ENCODE measurements around the gene NPHP4.

Gene NPHP4

DNA sequence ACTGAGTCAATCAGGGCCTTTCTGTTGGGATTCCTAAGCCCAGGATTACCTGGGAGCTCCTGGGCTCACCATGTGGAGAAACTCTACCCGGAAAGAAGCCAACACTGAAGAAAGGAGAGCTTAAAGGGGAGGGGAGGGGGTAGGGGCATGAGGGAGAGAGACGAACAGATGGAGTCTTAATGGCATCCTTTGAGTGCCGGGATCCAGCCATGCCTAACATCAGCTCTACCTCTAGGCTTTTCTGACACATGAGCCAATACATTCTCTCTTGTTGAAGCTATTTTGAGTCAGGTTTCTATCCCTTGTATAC is 75.0 kb downstream of the NPHP4 start:
- H3K9me2 ChIP-seq (replicated peaks; ENCODE audit: insufficient read depth, low read length), result no peaks in the 10 kb centered on the region
- H2AFZ ChIP-seq (ENCODE audit: low read length), result no peak overlapping the region
- TF ChIP-seq EZH2phosphoT487 (IDR thresholded peaks at IDR 0.05; ENCODE audit: low read length), result no peak
- TF ChIP-seq, protein P1, sequence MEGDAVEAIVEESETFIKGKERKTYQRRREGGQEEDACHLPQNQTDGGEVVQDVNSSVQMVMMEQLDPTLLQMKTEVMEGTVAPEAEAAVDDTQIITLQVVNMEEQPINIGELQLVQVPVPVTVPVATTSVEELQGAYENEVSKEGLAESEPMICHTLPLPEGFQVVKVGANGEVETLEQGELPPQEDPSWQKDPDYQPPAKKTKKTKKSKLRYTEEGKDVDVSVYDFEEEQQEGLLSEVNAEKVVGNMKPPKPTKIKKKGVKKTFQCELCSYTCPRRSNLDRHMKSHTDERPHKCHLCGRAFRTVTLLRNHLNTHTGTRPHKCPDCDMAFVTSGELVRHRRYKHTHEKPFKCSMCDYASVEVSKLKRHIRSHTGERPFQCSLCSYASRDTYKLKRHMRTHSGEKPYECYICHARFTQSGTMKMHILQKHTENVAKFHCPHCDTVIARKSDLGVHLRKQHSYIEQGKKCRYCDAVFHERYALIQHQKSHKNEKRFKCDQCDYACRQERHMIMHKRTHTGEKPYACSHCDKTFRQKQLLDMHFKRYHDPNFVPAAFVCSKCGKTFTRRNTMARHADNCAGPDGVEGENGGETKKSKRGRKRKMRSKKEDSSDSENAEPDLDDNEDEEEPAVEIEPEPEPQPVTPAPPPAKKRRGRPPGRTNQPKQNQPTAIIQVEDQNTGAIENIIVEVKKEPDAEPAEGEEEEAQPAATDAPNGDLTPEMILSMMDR (IDR thresholded peaks at IDR 0.05; ENCODE audit: low read length), result no peak
- no peak for TF ChIP-seq EZH2 (optimal IDR thresholded peaks at IDR 0.05; ENCODE audit: low read depth, low read length)
- H3F3A ChIP-seq (ENCODE audit: insufficient read depth, low read length), result no peaks in the 10 kb centered on the region
- no peak overlapping the region for H3K4me2 ChIP-seq (ENCODE audit: low read depth, low read length)
- no peaks in the 10 kb centered on the region for H3K79me2 ChIP-seq (ENCODE audit: low read length)
- no peak overlapping the region for H3K27ac ChIP-seq (ENCODE audit: low read length)
- no peaks in the 10 kb centered on the region for H3K36me3 ChIP-seq (replicated peaks; ENCODE audit: insufficient read depth, low read length)
- no peaks in the 10 kb centered on the region for H3K27me3 ChIP-seq (replicated peaks; ENCODE audit: insufficient read depth, low read length)
- no peaks in the 10 kb centered on the region for H4K20me1 ChIP-seq (ENCODE audit: insufficient read depth, low read length)
- DNase-seq, result no peak
- H3K4me1 ChIP-seq (ENCODE audit: low read length), result no peaks in the 10 kb centered on the region
- H3K9ac ChIP-seq (ENCODE audit: low read length), result no peak overlapping the region
- H3K9me3 ChIP-seq (replicated peaks; ENCODE audit: insufficient read depth, low read length), result no peaks in the 10 kb centered on the region
- no peak overlapping the region for H3K4me3 ChIP-seq (ENCODE audit: low read length)

DNA sequence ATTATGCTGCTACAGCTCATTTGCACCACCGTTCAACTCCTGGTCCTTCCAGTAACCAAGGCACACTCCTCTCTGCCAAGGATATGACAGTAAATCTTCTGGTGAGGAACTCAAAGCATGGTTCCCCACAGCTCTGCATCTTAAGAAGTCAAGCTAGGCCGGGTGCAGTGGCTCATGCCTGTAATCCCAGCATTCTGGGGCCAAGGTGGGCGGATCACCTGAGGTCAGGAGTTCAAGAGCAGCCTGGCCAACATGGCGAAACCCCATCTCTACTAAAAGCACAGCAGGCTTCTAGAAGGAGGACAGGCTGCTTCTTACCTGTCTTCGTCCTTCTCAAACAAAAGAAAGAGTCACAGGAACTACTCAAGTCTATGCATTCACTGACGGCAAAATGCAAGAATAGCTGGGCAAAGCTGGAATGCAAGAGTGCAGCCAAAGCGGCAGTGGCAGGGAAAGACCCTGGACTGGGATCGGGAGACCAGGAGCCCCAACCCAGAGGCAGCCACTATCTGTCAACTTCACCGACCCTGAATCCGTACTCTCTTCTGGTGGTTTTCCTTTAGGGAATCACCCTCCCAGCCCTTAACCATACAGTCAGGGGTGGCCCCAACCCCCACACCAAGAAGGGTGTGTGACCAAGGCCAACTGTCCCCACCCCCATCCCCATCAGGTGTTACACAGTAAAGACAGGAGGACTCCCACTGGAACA is 75.5 kb downstream of the NPHP4 start:
- Histone ChIP-seq H3K9me3 (replicated peaks; ENCODE audit: insufficient read depth, low read length) (no peaks in the 10 kb centered on the region), H3K4me1 (ENCODE audit: low read length) (no peaks in the 10 kb centered on the region), H4K20me1 (ENCODE audit: insufficient read depth, low read length) (no peaks in the 10 kb centered on the region), H3F3A (ENCODE audit: insufficient read depth, low read length) (no peaks in the 10 kb centered on the region), H3K9me2 (replicated peaks; ENCODE audit: insufficient read depth, low read length) (no peaks in the 10 kb centered on the region), H3K27ac (ENCODE audit: low read length) (no peak overlapping the region), H3K36me3 (replicated peaks; ENCODE audit: insufficient read depth, low read length) (no peaks in the 10 kb centered on the region), H3K4me3 (ENCODE audit: low read length) (no peak overlapping the region), H3K27me3 (replicated peaks; ENCODE audit: insufficient read depth, low read length) (no peaks in the 10 kb centered on the region), H2AFZ (ENCODE audit: low read length) (no peak overlapping the region), H3K79me2 (ENCODE audit: low read length) (no peaks in the 10 kb centered on the region), H3K9ac (ENCODE audit: low read length) (no peak overlapping the region), H3K4me2 (ENCODE audit: low read depth, low read length) (no peak overlapping the region)
- DNase-seq, result no peak
- TF ChIP-seq EZH2 (optimal IDR thresholded peaks at IDR 0.05; ENCODE audit: low read depth, low read length), result no peak
- TF ChIP-seq, protein P1 (IDR thresholded peaks at IDR 0.05; ENCODE audit: low read length), result no peak
- TF ChIP-seq EZH2phosphoT487 (IDR thresholded peaks at IDR 0.05; ENCODE audit: low read length), result no peak

DNA sequence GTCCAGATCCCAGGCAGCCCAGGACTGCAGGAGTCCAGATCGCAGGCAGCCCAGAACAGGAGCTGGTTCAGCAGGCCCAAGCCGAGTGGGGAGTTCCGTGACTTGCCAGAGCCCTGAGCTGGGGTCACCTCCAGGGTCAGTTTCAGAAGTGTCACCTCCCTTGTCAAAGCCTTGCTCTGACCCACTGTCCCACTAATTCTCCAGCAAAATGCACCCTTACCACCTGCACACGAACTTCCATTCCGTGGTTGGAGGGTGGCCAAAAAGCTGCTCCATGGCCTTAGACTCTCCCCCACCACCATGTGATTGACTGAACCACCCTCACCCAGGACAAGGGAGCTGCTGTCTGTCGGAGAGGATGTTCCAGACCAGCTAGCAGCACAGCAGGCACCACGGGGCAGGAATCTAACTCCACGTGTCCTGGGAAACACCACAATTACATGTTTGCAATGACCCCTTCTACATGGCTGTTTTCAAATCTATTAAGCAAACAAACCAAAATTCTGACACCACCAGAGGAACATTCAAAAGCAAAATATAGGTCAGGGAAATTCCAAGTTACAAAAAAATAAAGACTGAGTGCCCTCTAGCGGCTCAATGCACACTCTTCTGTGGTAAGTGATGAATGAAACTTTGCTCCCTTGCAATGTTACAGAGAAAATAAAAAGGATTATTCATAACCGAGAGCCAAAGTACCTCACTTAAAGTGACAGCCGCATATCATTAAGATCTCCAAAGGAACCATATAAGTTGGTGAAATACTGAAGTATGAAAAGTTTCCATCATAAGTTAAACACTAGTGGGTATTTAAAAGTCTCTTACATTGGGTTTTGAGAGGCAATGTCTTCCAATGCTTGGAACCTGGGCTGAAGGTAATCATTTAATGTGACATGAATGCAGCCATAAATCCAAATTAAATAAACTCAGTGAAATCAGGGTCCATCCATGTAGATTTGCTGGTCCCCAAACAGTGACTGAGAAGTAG is 76.3 kb downstream of the NPHP4 start:
- H3K79me2 ChIP-seq (ENCODE audit: low read length), result no peaks in the 10 kb centered on the region
- H3K9me2 ChIP-seq (replicated peaks; ENCODE audit: insufficient read depth, low read length), result no peaks in the 10 kb centered on the region
- TF ChIP-seq EZH2phosphoT487 (IDR thresholded peaks at IDR 0.05; ENCODE audit: low read length), result no peak
- TF ChIP-seq, protein P1 (IDR thresholded peaks at IDR 0.05; ENCODE audit: low read length), result peak; percentile 68
- no peak overlapping the region for H2AFZ ChIP-seq (ENCODE audit: low read length)
- no peak overlapping the region for H3K4me2 ChIP-seq (ENCODE audit: low read depth, low read length)
- H3K9me3 ChIP-seq (replicated peaks; ENCODE audit: insufficient read depth, low read length), result no peaks in the 10 kb centered on the region
- H3F3A ChIP-seq (ENCODE audit: insufficient read depth, low read length), result no peaks in the 10 kb centered on the region
- H3K4me1 ChIP-seq (ENCODE audit: low read length), result no peaks in the 10 kb centered on the region
- H3K9ac ChIP-seq (ENCODE audit: low read length), result no peak overlapping the region
- H3K4me3 ChIP-seq (ENCODE audit: low read length), result no peak overlapping the region
- no peak overlapping the region for H3K27ac ChIP-seq (ENCODE audit: low read length)
- H3K27me3 ChIP-seq (replicated peaks; ENCODE audit: insufficient read depth, low read length), result no peaks in the 10 kb centered on the region
- peak; percentile 40 for DNase-seq
- H3K36me3 ChIP-seq (replicated peaks; ENCODE audit: insufficient read depth, low read length), result no peaks in the 10 kb centered on the region
- no peaks in the 10 kb centered on the region for H4K20me1 ChIP-seq (ENCODE audit: insufficient read depth, low read length)

All from MM.1S (cell line).